ENCODE data around the gene PGLYRP4.

DNA sequence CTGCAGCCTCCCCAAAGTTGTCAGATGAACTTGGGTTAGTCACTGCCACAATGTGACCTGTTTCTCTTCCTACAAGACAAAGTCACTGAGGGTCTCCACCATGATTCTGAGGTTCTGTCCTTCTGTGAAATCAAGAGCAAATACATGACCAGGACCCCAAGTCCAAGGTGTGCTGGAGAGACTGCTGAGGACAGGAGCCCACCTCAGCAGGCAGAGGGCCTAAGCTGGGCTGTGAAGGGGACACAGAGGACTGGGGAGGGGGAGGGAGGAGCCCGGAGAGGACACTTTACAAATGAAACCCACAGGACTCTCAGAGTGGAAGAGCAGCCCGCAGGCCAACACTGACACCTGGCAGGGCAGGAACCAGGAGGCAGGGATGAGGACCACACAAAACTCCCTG, 39.2 kb downstream of the PGLYRP4 start:
- TF ChIP-seq, protein P1, sequence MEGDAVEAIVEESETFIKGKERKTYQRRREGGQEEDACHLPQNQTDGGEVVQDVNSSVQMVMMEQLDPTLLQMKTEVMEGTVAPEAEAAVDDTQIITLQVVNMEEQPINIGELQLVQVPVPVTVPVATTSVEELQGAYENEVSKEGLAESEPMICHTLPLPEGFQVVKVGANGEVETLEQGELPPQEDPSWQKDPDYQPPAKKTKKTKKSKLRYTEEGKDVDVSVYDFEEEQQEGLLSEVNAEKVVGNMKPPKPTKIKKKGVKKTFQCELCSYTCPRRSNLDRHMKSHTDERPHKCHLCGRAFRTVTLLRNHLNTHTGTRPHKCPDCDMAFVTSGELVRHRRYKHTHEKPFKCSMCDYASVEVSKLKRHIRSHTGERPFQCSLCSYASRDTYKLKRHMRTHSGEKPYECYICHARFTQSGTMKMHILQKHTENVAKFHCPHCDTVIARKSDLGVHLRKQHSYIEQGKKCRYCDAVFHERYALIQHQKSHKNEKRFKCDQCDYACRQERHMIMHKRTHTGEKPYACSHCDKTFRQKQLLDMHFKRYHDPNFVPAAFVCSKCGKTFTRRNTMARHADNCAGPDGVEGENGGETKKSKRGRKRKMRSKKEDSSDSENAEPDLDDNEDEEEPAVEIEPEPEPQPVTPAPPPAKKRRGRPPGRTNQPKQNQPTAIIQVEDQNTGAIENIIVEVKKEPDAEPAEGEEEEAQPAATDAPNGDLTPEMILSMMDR (conservative IDR thresholded peaks at IDR 0.05; ENCODE audit: low read length) = no peak
- TF ChIP-seq EZH2phosphoT487 (IDR thresholded peaks at IDR 0.05; ENCODE audit: borderline replicate concordance, low read depth, low read length) = no peak
